H1 (cell line): Measurements from ENCODE around the gene FBN3. TPM values are rescaled to one million over a fixed set of nuclear protein-coding genes. Genes with fewer than 3 reads are reported as not detected.

Experiments used
- CTCF ChIA-PET: fragments of 300-600 bp; sonication (Branson Sonifier 250); formaldehyde crosslinking; loops from one replicate; lab custom pipeline; 2021; ENCODE audit not compliant: partially characterized antibody; lab: Charles Lee
- POLR2A ChIA-PET: fragments of 300-600 bp; sonication (Branson Sonifier 250); formaldehyde crosslinking; loops from one replicate; lab custom pipeline; 2021; ENCODE audit warnings: inconsistent platforms; ENCODE audit not compliant: partially characterized antibody; lab: Charles Lee
- DNase-seq, 2 experiments: peaks; one replicate each; pipeline versions ENCODE4 v3.0.0 to v3.0.0-alpha.2; 2010 to 2022; ENCODE audit warnings: low spot score in 2 of 2, low read depth in 1 of 2, mixed read lengths in 1 of 2
- FAIRE-seq: peaks from 2 replicates; lab custom pipeline; 2011; peaks lifted over from hg19 to GRCh38; lab: Jason Lieb, UNC
- H2AFZ ChIP-seq: 2 replicates; pipeline ENCODE4 v1.8.1; 2012; ENCODE audit warnings: low read length, inconsistent platforms
- H2AK5ac ChIP-seq: 2 replicates; pipeline ENCODE4 v1.6.1; 2013; ENCODE audit warnings: low read depth, low read length
- H2BK120ac ChIP-seq: replicated peaks from 2 replicates; pipeline ENCODE3; 2013; ENCODE audit warnings: low read depth, low read length, inconsistent platforms
- H2BK12ac ChIP-seq: 2 replicates; pipeline ENCODE4 v1.6.1; 2013; ENCODE audit warnings: low read depth, low read length
- H2BK15ac ChIP-seq: 2 replicates; pipeline ENCODE4 v1.6.1; 2013; ENCODE audit warnings: low read length
- H2BK20ac ChIP-seq: 2 replicates; pipeline ENCODE4 v1.6.1; 2013; ENCODE audit warnings: low read length
- H2BK5ac ChIP-seq: 2 replicates; pipeline ENCODE4 v1.6.1; 2013; ENCODE audit warnings: low read depth, low read length
- H3K14ac ChIP-seq: 2 replicates; pipeline ENCODE4 v1.6.1; 2013; ENCODE audit warnings: inconsistent platforms; ENCODE audit not compliant: insufficient read length
- H3K18ac ChIP-seq: 2 replicates; pipeline ENCODE4 v1.6.1; 2013; ENCODE audit warnings: low read length; ENCODE audit errors: extremely low read depth
- H3K23ac ChIP-seq: 2 replicates; pipeline ENCODE4 v1.6.1; 2013; ENCODE audit warnings: inconsistent platforms; ENCODE audit not compliant: insufficient read length
- H3K23me2 ChIP-seq: 2 replicates; pipeline ENCODE4 v1.6.1; 2013; ENCODE audit warnings: low read depth, low read length
- H3K27ac ChIP-seq: 2 replicates; pipeline ENCODE4 v1.6.1; 2011; ENCODE audit warnings: low read depth, low read length, inconsistent platforms
- H3K27me3 ChIP-seq, 4 experiments: replicated peaks in 1 of 4; 1 replicate in 1 of 4; 2 replicates in 3 of 4; pipeline versions ENCODE4 v1.6.1 to v1.8.1; 2011 to 2013; ENCODE audit warnings: low read length in 3 of 4, mild to moderate bottlenecking in 3 of 4, inconsistent platforms in 2 of 4, mixed read lengths in 2 of 4, moderate library complexity in 1 of 4; ENCODE audit not compliant: control insufficient read depth in 3 of 4, insufficient read depth in 3 of 4; ENCODE audit errors: extremely low read depth in 1 of 4
- H3K36me3 ChIP-seq, 4 experiments: 2 replicates each; pipeline versions ENCODE4 v1.6.1 to v1.8.1; 2011 to 2013; ENCODE audit warnings: mild to moderate bottlenecking in 4 of 4, low read length in 3 of 4, moderate library complexity in 2 of 4, control low read depth in 1 of 4, inconsistent platforms in 1 of 4; ENCODE audit not compliant: insufficient read depth in 4 of 4, control insufficient read depth in 2 of 4
- H3K4ac ChIP-seq: replicated peaks from 2 replicates; pipeline ENCODE3; 2013; ENCODE audit warnings: low read length, low read depth, mixed read lengths, inconsistent platforms; ENCODE audit not compliant: insufficient read length
- H3K4me1 ChIP-seq, 4 experiments: replicated peaks in 1 of 4; 1 replicate in 1 of 4; 2 replicates in 3 of 4; pipeline versions ENCODE4 v1.6.1 to v1.8.1; 2011 to 2013; ENCODE audit warnings: low read length in 3 of 4, inconsistent platforms in 2 of 4, mixed read lengths in 1 of 4; ENCODE audit not compliant: insufficient read depth in 4 of 4, control insufficient read depth in 3 of 4
- H3K4me2 ChIP-seq, 2 experiments: 2 replicates each; pipeline versions ENCODE4 v1.6.1 to v1.8.1; 2011 to 2013; ENCODE audit warnings: low read depth in 2 of 2, low read length in 2 of 2, control low read depth in 1 of 2, inconsistent platforms in 1 of 2, mild to moderate bottlenecking in 1 of 2; ENCODE audit not compliant: insufficient read depth in 1 of 2
- H3K4me3 ChIP-seq, 4 experiments: fragments of 200-600, 300-600 bp in 1 of 4; sonication (generic), shearing (Covaris generic), sonication (Bioruptor Twin) in 1 of 4; 2 replicates each; pipeline versions ENCODE4 v1.5.1 to v1.8.1; 2011 to 2016; ENCODE audit warnings: low read length in 4 of 4, low read depth in 3 of 4, control low read depth in 2 of 4, inconsistent platforms in 2 of 4, mild to moderate bottlenecking in 2 of 4, mixed read lengths in 1 of 4, moderate library complexity in 1 of 4; ENCODE audit not compliant: insufficient read depth in 2 of 4; ENCODE audit errors: extremely low read depth in 1 of 4
- H3K56ac ChIP-seq: replicated peaks from 2 replicates; pipeline ENCODE3; 2013; ENCODE audit warnings: low read depth, mild to moderate bottlenecking, mixed read lengths, low read length, inconsistent platforms; ENCODE audit not compliant: insufficient read length
- H3K79me1 ChIP-seq: 2 replicates; pipeline ENCODE4 v1.6.1; 2013; ENCODE audit warnings: low read depth, low read length, control low read depth
- H3K79me2 ChIP-seq, 2 experiments: 2 replicates each; pipeline versions ENCODE4 v1.6.1 to v1.8.1; 2012 to 2013; ENCODE audit warnings: low read length in 2 of 2, mild to moderate bottlenecking in 2 of 2, inconsistent platforms in 1 of 2; ENCODE audit not compliant: insufficient read depth in 2 of 2, control insufficient read depth in 1 of 2
- H3K9ac ChIP-seq, 4 experiments: replicated peaks in 1 of 4; 1 replicate in 1 of 4; 2 replicates in 3 of 4; pipeline versions ENCODE4 v1.6.1 to v1.8.1; 2011 to 2013; ENCODE audit warnings: low read depth in 3 of 4, low read length in 3 of 4, control low read depth in 2 of 4, mild to moderate bottlenecking in 2 of 4, moderate library complexity in 2 of 4, inconsistent platforms in 1 of 4; ENCODE audit errors: extremely low read depth in 1 of 4
- H3K9me3 ChIP-seq, 2 experiments: 2 replicates each; pipeline versions ENCODE4 v1.6.1 to v1.8.1; 2012 to 2013; ENCODE audit warnings: mild to moderate bottlenecking in 2 of 2, moderate library complexity in 2 of 2, control low read depth in 1 of 2, inconsistent platforms in 1 of 2, low read depth in 1 of 2, low read length in 1 of 2, mixed read lengths in 1 of 2; ENCODE audit not compliant: insufficient read depth in 2 of 2
- H4K20me1 ChIP-seq, 2 experiments: replicated peaks in 1 of 2; 2 replicates each; pipeline versions ENCODE3 to v1.8.1; 2011 to 2013; ENCODE audit warnings: inconsistent platforms in 2 of 2, low read length in 2 of 2, mild to moderate bottlenecking in 1 of 2; ENCODE audit not compliant: insufficient read depth in 2 of 2, control insufficient read depth in 1 of 2
- H4K5ac ChIP-seq: 2 replicates; pipeline ENCODE4 v1.6.1; 2013; ENCODE audit warnings: low read length, low read depth, mixed read lengths, inconsistent platforms; ENCODE audit not compliant: insufficient read length
- H4K8ac ChIP-seq: 2 replicates; pipeline ENCODE4 v1.8.0; 2013; ENCODE audit warnings: mild to moderate bottlenecking, moderate library complexity, low read length, inconsistent platforms; ENCODE audit not compliant: insufficient read depth; ENCODE audit errors: extremely low read depth
- H4K91ac ChIP-seq: replicated peaks from 2 replicates; pipeline ENCODE3; 2013; ENCODE audit warnings: low read length, mixed read lengths, inconsistent platforms; ENCODE audit not compliant: insufficient read length
- SIRT6 ChIP-seq: IDR thresholded peaks from one replicate; pipeline ENCODE4 v1.7.1; 2012; ENCODE audit warnings: low read length, inconsistent platforms
- SRF ChIP-seq: IDR thresholded peaks from 2 replicates; pipeline ENCODE4 v1.6.1; 2011; ENCODE audit warnings: mild to moderate bottlenecking, low read depth, low read length, moderate library complexity
- WGBS, 2 experiments: shearing (Covaris generic) in 1 of 2; methylation state at CpG; one replicate each; pipeline versions ENCODE4 v1.1.6 to v1.1.7; 2013 to 2015; ENCODE audit warnings: low lambda C conversion rate in 2 of 2, mixed read lengths in 2 of 2, inconsistent platforms in 1 of 2, low coverage in 1 of 2, missing lambda C conversion rate in 1 of 2; ENCODE audit not compliant: insufficient replicate concordance in 2 of 2, insufficient coverage in 1 of 2, insufficient read length in 1 of 2; ENCODE audit errors: extremely low coverage in 1 of 2, missing lambda C conversion rate in 1 of 2; 5-methylcytosine and 5-hydroxymethylcytosine counted together
- polyA plus RNA-seq, 7 experiments: library from polyadenylated mRNA; depleted of rRNA in 3 of 7; stranded (reverse) in 5 of 7; unstranded in 2 of 7; fragments of >200 nt in 5 of 7; fragments of 200-250 nt in 2 of 7; gene quantifications; 1 replicate in 5 of 7; 2 replicates in 1 of 7; 4 replicates in 1 of 7; pipeline versions ENCODE4 v1.2.1 to v1.2.3, GENCODE V29; 2011 to 2013; ENCODE audit warnings: missing spikeins in 2 of 7, mixed read lengths in 2 of 7
- total RNA-seq: library from RNA; stranded (reverse); fragmentation: NEBNext Ultra II Directional; extraction: Animal tissue kit (Norgen Biotek cat#: 25700); gene quantifications from 2 replicates; pipeline ENCODE4 v1.2.1, GENCODE V29; 2021

The FBN3 gene
- total and polyA plus RNA-seq, 2 of the 8 experiments (the other 6 are each of a cell fraction or from before 2014, with no cell fraction given) = 37.1 to 38.7 TPM

GRCh38 chr19:8113017-8113416, 36.4 kb downstream of the FBN3 start:
- WGBS, 2 experiments = 75% methylated on average over 5 of the region's 5 CpGs; no CpG with 5 or more reads in 1 of the 2 experiments
- H3K18ac ChIP-seq = no peak overlapping the region

More at GRCh38 chr19:8113017-8113416, 36.4 kb downstream of the FBN3 start:
- Histone ChIP-seq H4K20me1 (peaks cover 0 to 2% of the 10 kb centered on the region in 2 experiments), H3K4me2 (no peak overlapping the region), H2AK5ac (no peak overlapping the region), H3K14ac (no peak overlapping the region), H3K4me3 (no peak overlapping the region), H4K8ac (no peak overlapping the region), H3K4ac (no peak overlapping the region), H3K36me3 (peaks cover 5 to 53% (median 32%) of the 10 kb centered on the region in 4 experiments; a peak in 6 of 8 replicates), H4K5ac (no peak overlapping the region), H2AFZ (no peak overlapping the region), H3K23me2 (no peaks in the 10 kb centered on the region), H3K9ac (no peak overlapping the region), H3K4me1 (no peaks in the 10 kb centered on the region), H2BK15ac (no peak overlapping the region), H3K56ac (no peak overlapping the region), H3K9me3 (no peaks in the 10 kb centered on the region), H3K27ac (no peak overlapping the region), H4K91ac (no peak overlapping the region), H3K23ac (no peak overlapping the region), H3K27me3 (no peaks in the 10 kb centered on the region), H2BK120ac (no peak overlapping the region), H3K79me1 (no peaks in the 10 kb centered on the region), H3K79me2 (0 out of 4 replicates have a peak, but pooled peaks cover 0 to 2% of the 10 kb centered on the region in 2 experiments), H2BK20ac (no peak overlapping the region), H2BK12ac (no peak overlapping the region), H2BK5ac (no peak overlapping the region)
- TF ChIP-seq SRF = 0 out of 2 replicates have a peak, but pooled peaks have one; percentile 47
- no peak for TF ChIP-seq SIRT6
- POLR2A ChIA-PET = interaction anchor here (0.9 to 1.6 kb wide), 5 partner anchors 9 to 22 kb away, joined by 3 to 5 read pairs (median 4); no protein-coding TSS in a partner anchor
- CTCF ChIA-PET = interaction anchor here (0.9 to 1.5 kb wide), 2 partner anchors 12 to 39 kb away, joined by 3 read pairs; no protein-coding TSS in a partner anchor
- FAIRE-seq = no peak
- DNase-seq = no peak
